K562 (cell line): Measurements from ENCODE around the gene TRIM27. TPM values are rescaled to one million over a fixed set of nuclear protein-coding genes. Genes with fewer than 3 reads are reported as not detected.

Experiments
- CBFA2T2 ChIP-seq: fragments of 450-650 bp; conservative IDR thresholded peaks from 2 replicates; pipeline ENCODE4 v1.6.1; 2017; ENCODE audit warnings: mild to moderate bottlenecking
- CSDE1 ChIP-seq, 2 experiments: fragments of 450-650 bp; IDR thresholded peaks; 2 replicates each; pipeline ENCODE4 v1.6.1; 2016; ENCODE audit warnings: mild to moderate bottlenecking in 1 of 2
- DDX20 ChIP-seq: fragments of 450-650 bp; IDR thresholded peaks from 2 replicates; pipeline ENCODE4 v1.6.1; 2016; ENCODE audit warnings: missing genetic modification characterization, low read depth, mild to moderate bottlenecking, missing compliant biosample characterization, moderate library complexity
- FIP1L1 ChIP-seq: fragments of 200-400 bp; formaldehyde crosslinking; IDR thresholded peaks from 2 replicates; pipeline ENCODE4 v1.6.1; 2018; ENCODE audit warnings: mild to moderate bottlenecking, low read depth, low read length; ENCODE audit not compliant: poor library complexity, severe bottlenecking
- GATAD2A ChIP-seq: fragments of 450-650 bp; IDR thresholded peaks from 2 replicates; pipeline ENCODE4 v1.6.1; 2017
- HMGN3 ChIP-seq: IDR thresholded peaks from 2 replicates; pipeline ENCODE4 v1.6.1; 2011; ENCODE audit warnings: borderline replicate concordance, low read depth, mild to moderate bottlenecking, mixed read lengths, low read length; ENCODE audit not compliant: insufficient read length; ENCODE audit errors: extremely low read depth
- HNRNPK ChIP-seq: fragments of 200-400 bp; formaldehyde crosslinking; IDR thresholded peaks from one replicate; pipeline ENCODE4 v1.6.1; 2018; ENCODE audit warnings: mild to moderate bottlenecking, low read depth, low read length; ENCODE audit not compliant: poor library complexity, severe bottlenecking
- KAT8 ChIP-seq: fragments of 450-650 bp; IDR thresholded peaks from 2 replicates; pipeline ENCODE4 v1.6.1; 2016; ENCODE audit warnings: low read depth, mild to moderate bottlenecking
- NFE2 ChIP-seq: IDR thresholded peaks from 2 replicates; pipeline ENCODE4 v1.6.1; 2014; ENCODE audit warnings: antibody characterized with exemption, low read depth
- POU5F1 ChIP-seq: fragments of 150-350 bp; IDR thresholded peaks from 2 replicates; pipeline ENCODE4 v1.6.1; 2014; ENCODE audit warnings: borderline replicate concordance, low read length, low read depth, mild to moderate bottlenecking; ENCODE audit not compliant: partially characterized antibody
- RBM14 ChIP-seq: fragments of 200-400 bp; formaldehyde crosslinking; IDR thresholded peaks from 2 replicates; pipeline ENCODE4 v1.6.1; 2018; ENCODE audit warnings: low read depth, mild to moderate bottlenecking, low read length, moderate library complexity, borderline replicate concordance; ENCODE audit not compliant: insufficient read depth
- ZNF436 ChIP-seq: fragments of 250-450, 450-650 bp; sonication (Bioruptor Pico); formaldehyde crosslinking; IDR thresholded peaks from 2 replicates; pipeline ENCODE4 v1.7.0; 2020; ENCODE audit warnings: mild to moderate bottlenecking
- ZNF75A ChIP-seq: fragments of 450-650 bp; formaldehyde crosslinking; IDR thresholded peaks from 2 replicates; pipeline ENCODE4 v1.4.0; 2020; ENCODE audit warnings: mild to moderate bottlenecking
- polyA plus RNA-seq, 8 experiments: library from polyadenylated mRNA; depleted of rRNA in 4 of 8; stranded (reverse) in 5 of 8; unstranded in 3 of 8; fragments of >200 nt; fragmentation: Nextera tagmentation in 2 of 8; fragmentation: Illumina TruSeq in 1 of 8; extraction: Ambion mirVana in 2 of 8; extraction: Trizol in 1 of 8; gene quantifications; 2 replicates each; pipeline versions ENCODE4 v1.2.1 to v1.2.3, GENCODE V29; 2011 to 2014; ENCODE audit warnings: inconsistent platforms in 1 of 8, missing spikeins in 1 of 8
- total RNA-seq, 7 experiments: library from RNA; depleted of rRNA in 6 of 7; stranded (reverse); fragments of >200 nt in 6 of 7; fragmentation: Illumina TruSeq in 2 of 7; extraction: Trizol in 2 of 7; gene quantifications; 2 replicates each; pipeline versions ENCODE4 v1.2.1 to v1.2.3, GENCODE V29; 2011 to 2021; ENCODE audit warnings: low replicate concordance in 1 of 7
- TF ChIP-seq, protein P1 (sequence below): sonication (generic); formaldehyde crosslinking; IDR thresholded peaks from 2 replicates; pipeline ENCODE4 v1.8.0; 2023; ENCODE audit warnings: missing genetic modification reagents, mild to moderate bottlenecking, borderline replicate concordance
- TF ChIP-seq, protein P2 (sequence below), 2 experiments: IDR thresholded peaks; 2 replicates each; pipeline ENCODE4 v1.6.1; 2011; ENCODE audit warnings: borderline replicate concordance in 1 of 2, control low read depth in 1 of 2, low read depth in 1 of 2, low read length in 1 of 2, mild to moderate bottlenecking in 1 of 2, mixed read lengths in 1 of 2, moderate library complexity in 1 of 2; ENCODE audit not compliant: insufficient read depth in 1 of 2, insufficient read length in 1 of 2, poor library complexity in 1 of 2, severe bottlenecking in 1 of 2; ENCODE audit errors: extremely low read depth in 1 of 2

The TRIM27 gene
- total and polyA plus RNA-seq, 9 of the 15 experiments (the other 6 are each of a cell fraction or from before 2014, with no cell fraction given) = 37.7 to 235 (median 122) TPM

- TF ChIP-seq, protein P1, sequence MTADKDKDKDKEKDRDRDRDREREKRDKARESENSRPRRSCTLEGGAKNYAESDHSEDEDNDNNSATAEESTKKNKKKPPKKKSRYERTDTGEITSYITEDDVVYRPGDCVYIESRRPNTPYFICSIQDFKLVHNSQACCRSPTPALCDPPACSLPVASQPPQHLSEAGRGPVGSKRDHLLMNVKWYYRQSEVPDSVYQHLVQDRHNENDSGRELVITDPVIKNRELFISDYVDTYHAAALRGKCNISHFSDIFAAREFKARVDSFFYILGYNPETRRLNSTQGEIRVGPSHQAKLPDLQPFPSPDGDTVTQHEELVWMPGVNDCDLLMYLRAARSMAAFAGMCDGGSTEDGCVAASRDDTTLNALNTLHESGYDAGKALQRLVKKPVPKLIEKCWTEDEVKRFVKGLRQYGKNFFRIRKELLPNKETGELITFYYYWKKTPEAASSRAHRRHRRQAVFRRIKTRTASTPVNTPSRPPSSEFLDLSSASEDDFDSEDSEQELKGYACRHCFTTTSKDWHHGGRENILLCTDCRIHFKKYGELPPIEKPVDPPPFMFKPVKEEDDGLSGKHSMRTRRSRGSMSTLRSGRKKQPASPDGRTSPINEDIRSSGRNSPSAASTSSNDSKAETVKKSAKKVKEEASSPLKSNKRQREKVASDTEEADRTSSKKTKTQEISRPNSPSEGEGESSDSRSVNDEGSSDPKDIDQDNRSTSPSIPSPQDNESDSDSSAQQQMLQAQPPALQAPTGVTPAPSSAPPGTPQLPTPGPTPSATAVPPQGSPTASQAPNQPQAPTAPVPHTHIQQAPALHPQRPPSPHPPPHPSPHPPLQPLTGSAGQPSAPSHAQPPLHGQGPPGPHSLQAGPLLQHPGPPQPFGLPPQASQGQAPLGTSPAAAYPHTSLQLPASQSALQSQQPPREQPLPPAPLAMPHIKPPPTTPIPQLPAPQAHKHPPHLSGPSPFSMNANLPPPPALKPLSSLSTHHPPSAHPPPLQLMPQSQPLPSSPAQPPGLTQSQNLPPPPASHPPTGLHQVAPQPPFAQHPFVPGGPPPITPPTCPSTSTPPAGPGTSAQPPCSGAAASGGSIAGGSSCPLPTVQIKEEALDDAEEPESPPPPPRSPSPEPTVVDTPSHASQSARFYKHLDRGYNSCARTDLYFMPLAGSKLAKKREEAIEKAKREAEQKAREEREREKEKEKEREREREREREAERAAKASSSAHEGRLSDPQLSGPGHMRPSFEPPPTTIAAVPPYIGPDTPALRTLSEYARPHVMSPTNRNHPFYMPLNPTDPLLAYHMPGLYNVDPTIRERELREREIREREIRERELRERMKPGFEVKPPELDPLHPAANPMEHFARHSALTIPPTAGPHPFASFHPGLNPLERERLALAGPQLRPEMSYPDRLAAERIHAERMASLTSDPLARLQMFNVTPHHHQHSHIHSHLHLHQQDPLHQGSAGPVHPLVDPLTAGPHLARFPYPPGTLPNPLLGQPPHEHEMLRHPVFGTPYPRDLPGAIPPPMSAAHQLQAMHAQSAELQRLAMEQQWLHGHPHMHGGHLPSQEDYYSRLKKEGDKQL (CRISPR knock-in tag) = no peak
- TF ChIP-seq POU5F1 = no peak
- TF ChIP-seq NFE2 = no peak
- TF ChIP-seq, protein P2, sequence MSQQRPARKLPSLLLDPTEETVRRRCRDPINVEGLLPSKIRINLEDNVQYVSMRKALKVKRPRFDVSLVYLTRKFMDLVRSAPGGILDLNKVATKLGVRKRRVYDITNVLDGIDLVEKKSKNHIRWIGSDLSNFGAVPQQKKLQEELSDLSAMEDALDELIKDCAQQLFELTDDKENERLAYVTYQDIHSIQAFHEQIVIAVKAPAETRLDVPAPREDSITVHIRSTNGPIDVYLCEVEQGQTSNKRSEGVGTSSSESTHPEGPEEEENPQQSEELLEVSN (IDR thresholded peaks at IDR 0.05; ENCODE audit: borderline replicate concordance in 1 of 2, extremely low read depth in 1 of 2, insufficient read depth in 1 of 2, insufficient read length in 1 of 2, low read depth in 1 of 2, low read length in 1 of 2, poor library complexity in 1 of 2, severe bottlenecking in 1 of 2) = peak in 1 of 2 experiments; percentile 32
- no peak for TF ChIP-seq HMGN3
- no peak; the same call in 1 of the 2 replicates for TF ChIP-seq GATAD2A
- TF ChIP-seq HNRNPK = no peak
- TF ChIP-seq FIP1L1 = no peak
- TF ChIP-seq RBM14 = no peak
- TF ChIP-seq CBFA2T2 = peak; percentile 3; the same call in 1 of the 2 replicates
- no peak for TF ChIP-seq DDX20 (tag)
- TF ChIP-seq CSDE1 (IDR thresholded peaks at IDR 0.05) = peak in 1 of 2 experiments; percentile 84; a peak in 2 of 4 replicates
- no peak for TF ChIP-seq ZNF75A (CRISPR knock-in tag)
- no peak for TF ChIP-seq ZNF436 (CRISPR knock-in tag)
- TF ChIP-seq KAT8 = no peak
These were observed 42.6 kb downstream of the TRIM27 start (continued) for GRCh38 chr6:28880894-28881780.
